ENCODE results near the gene D2HGDH. TPM values are rescaled to one million over a fixed set of nuclear protein-coding genes. Genes with fewer than 3 reads are reported as not detected.
"Not testable (repeated sequence)": the region's sequence is repeated elsewhere in the genome, so short reads cannot be mapped to it uniquely, and the experiment has no call there.

The D2HGDH gene
- total RNA-seq, 4 donors from 2014 or later = 37.7 to 160 (median 62.2) TPM

DNA sequence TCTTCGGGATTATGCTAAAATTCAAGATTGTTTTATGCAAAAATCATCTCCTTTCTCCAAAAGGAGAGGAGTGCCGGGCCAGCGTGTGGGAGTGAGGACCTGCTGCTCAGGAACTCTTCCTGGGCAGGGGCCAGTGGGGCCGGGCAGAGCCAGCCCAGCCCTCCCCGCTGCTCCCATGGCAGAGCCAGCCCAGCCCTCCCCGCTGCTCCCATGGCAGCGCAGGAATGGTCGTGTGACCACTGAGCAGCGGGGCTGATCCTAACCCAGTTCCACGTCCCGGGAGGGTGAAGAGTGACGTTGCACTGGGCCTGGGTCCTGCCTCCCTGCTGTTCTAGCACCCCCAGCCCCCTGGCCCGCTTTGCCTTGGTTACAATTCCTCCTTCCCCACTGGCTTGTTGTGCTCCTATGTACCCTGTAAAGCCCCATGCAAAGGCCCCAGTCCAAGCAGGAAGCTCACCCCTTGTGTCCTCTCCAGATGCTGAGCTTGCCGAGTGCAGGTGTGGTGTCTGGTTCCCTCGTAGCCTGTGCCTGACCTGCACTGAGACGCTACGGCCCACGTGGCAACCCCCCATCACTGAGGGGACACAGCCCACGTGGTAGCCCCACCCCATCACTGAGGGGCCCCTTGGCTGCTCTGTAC is 63.1 kb downstream of the D2HGDH start:
- H3K36me3 ChIP-seq = no peaks in the 10 kb centered on the region
- no peak overlapping the region for H3K27ac ChIP-seq
- peaks cover 4% of the 10 kb centered on the region for H3K27me3 ChIP-seq
- WGBS = 80% methylated on average over 15 of the region's 19 CpGs
- H3K4me3 ChIP-seq = no peak overlapping the region
- no peak for DNase-seq (ENCODE audit: low spot score in 2 of 2)
- no peaks in the 10 kb centered on the region for H3K9me3 ChIP-seq
- H3K4me1 ChIP-seq = no peaks in the 10 kb centered on the region
- TF ChIP-seq EP300 (IDR thresholded peaks at IDR 0.05) (no peak), POLR2AphosphoS5 (IDR thresholded peaks at IDR 0.05) (no peak), POLR2A (IDR thresholded peaks at IDR 0.05) (no peak)
- TF ChIP-seq, protein P1, sequence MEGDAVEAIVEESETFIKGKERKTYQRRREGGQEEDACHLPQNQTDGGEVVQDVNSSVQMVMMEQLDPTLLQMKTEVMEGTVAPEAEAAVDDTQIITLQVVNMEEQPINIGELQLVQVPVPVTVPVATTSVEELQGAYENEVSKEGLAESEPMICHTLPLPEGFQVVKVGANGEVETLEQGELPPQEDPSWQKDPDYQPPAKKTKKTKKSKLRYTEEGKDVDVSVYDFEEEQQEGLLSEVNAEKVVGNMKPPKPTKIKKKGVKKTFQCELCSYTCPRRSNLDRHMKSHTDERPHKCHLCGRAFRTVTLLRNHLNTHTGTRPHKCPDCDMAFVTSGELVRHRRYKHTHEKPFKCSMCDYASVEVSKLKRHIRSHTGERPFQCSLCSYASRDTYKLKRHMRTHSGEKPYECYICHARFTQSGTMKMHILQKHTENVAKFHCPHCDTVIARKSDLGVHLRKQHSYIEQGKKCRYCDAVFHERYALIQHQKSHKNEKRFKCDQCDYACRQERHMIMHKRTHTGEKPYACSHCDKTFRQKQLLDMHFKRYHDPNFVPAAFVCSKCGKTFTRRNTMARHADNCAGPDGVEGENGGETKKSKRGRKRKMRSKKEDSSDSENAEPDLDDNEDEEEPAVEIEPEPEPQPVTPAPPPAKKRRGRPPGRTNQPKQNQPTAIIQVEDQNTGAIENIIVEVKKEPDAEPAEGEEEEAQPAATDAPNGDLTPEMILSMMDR (IDR thresholded peaks at IDR 0.05) = no peak

DNA sequence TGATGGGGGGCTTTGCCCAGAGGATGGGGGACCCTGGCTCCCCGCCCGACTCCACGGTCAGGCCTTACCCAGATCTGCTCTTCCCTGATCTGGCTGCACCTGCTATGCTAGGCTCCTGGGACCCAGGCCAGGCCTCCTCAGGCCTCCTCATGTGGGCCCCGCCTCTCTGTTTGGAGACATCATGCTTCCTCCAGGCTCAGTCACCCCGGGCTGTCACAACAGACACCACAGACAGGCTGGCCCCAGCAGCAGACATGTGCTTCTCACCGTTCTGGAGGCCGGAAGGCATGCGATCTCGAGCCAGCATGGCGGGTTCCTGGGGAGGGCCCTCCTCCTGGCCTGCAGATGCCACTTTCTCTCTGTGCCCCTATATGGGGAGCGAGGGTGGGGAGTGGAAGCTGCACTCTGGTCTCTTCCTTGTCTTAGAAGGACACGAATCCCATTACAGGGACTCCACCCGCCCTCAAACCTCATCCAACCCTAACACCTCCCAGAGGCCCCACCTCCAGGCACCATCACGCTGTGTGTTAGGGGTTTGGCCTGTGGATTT is 63.7 kb downstream of the D2HGDH start:
- Histone ChIP-seq H3K27me3 (peaks cover 9% of the 10 kb centered on the region), H3K4me1 (peaks cover 5% of the 10 kb centered on the region), H3K9me3 (no peaks in the 10 kb centered on the region), H3K27ac (no peak overlapping the region), H3K4me3 (no peak overlapping the region), H3K36me3 (no peaks in the 10 kb centered on the region)
- no peak for DNase-seq (ENCODE audit: low spot score in 2 of 2)
- 68% methylated on average over 4 of the region's 14 CpGs for WGBS
- TF ChIP-seq POLR2A (IDR thresholded peaks at IDR 0.05) (no peak), EP300 (IDR thresholded peaks at IDR 0.05) (no peak), POLR2AphosphoS5 (IDR thresholded peaks at IDR 0.05) (no peak)
- TF ChIP-seq, protein P1 (IDR thresholded peaks at IDR 0.05) = no peak

DNA sequence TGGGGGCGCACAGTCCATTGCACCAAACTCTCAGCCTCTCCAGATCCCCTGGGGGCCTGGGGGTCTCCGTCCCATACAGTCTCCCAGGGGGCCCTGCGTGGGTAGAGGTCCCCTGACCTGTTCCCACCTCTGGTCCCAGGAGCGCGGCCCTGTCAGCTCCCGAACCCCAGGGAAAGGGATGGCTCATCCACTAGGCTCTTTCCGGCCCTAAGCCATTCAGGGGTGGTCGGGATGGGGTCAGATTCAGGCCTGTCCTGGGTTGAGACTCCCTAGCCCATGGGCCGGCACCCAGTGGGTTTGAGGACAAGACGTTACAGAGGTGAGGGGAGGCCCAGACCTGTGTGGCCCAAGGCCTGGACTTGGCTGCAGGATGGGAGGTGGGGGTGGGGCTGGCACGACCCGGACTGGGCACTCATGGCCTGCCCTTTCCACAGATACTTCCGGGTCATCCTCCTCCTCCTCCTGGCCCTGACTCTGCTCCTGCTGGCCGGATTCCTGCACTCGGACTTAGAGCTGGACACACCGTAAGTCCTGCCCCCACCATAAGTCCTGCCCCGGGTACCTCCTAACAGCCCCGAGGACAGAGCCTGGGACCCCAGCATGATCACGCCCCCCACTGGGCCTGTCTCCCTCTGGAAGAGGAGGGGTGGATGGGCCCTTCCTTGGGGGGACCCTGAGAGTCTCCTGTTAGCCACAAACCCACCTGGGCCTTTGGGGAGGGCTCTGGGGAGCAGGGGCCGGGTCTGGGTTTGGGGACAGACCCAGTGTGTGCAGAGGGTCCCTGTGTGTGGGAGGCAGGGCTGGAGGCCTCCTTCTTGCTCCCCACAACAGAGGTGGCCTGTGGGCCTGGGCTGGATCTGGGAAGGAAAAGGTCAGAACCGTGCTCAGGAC is 64.4 kb downstream of the D2HGDH start:
- 89% methylated on average over 17 of the region's 21 CpGs for WGBS
- H3K4me1 ChIP-seq = peaks cover 12% of the 10 kb centered on the region

DNA sequence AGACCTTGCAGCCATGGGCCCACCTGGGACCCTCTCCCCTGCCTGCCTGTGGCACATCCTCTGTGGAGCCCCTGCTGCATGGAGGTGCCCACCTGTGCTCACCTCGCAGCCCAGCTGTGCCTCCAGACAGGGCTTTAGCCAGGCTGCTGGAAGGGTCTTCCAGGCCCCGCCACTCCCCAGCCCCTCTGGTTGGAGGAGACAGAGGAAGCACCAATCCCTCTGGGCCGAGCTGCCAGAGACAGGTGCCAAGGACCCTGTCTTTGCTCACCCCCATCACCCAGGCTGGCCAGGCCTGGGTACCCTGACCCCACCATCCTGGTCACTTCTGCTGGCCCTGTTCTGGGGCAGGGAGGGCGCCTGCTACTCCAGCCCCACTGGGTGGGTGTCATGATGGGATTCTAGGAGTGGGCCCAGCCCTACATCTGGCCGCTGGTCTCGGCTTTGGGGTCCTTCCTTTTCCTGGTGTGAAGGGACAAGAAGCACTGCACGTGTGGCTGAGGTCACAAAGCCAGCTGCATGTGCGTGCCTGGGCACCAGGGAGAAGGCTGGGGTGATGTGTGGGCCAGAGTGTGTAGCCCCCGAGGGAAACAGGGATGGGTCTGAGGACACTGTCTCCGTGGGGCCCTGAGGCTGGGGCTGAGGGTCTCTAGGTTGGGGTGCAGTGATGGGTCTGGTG is 65.2 kb downstream of the D2HGDH start:
- Histone ChIP-seq H3K27ac (no peak overlapping the region), H3K36me3 (no peaks in the 10 kb centered on the region), H3K4me1 (peaks cover 20% of the 10 kb centered on the region), H3K4me3 (no peak overlapping the region), H3K27me3 (peaks cover 22% of the 10 kb centered on the region), H3K9me3 (no peaks in the 10 kb centered on the region)
- TF ChIP-seq, protein P1 (IDR thresholded peaks at IDR 0.05) = no peak
- TF ChIP-seq POLR2AphosphoS5 (IDR thresholded peaks at IDR 0.05) (no peak), POLR2A (IDR thresholded peaks at IDR 0.05) (no peak), EP300 (IDR thresholded peaks at IDR 0.05) (no peak)
- WGBS = 85% methylated on average over 7 of the region's 10 CpGs
- no peak for DNase-seq (ENCODE audit: low spot score in 2 of 2)

More for the DNA sequence above, 64.4 kb downstream of the D2HGDH start:
- H3K27ac ChIP-seq = no peak overlapping the region
- DNase-seq (ENCODE audit: low spot score in 2 of 2) = peak in 1 of 2 donors; percentile 59
- H3K27me3 ChIP-seq = peaks cover 14% of the 10 kb centered on the region
- H3K4me3 ChIP-seq = no peak overlapping the region
- no peaks in the 10 kb centered on the region for H3K36me3 ChIP-seq
- no peaks in the 10 kb centered on the region for H3K9me3 ChIP-seq
- TF ChIP-seq EP300 (IDR thresholded peaks at IDR 0.05) (no peak), POLR2AphosphoS5 (IDR thresholded peaks at IDR 0.05) (no peak), POLR2A (IDR thresholded peaks at IDR 0.05) (no peak)
- TF ChIP-seq, protein P1 (IDR thresholded peaks at IDR 0.05) = no peak

DNA sequence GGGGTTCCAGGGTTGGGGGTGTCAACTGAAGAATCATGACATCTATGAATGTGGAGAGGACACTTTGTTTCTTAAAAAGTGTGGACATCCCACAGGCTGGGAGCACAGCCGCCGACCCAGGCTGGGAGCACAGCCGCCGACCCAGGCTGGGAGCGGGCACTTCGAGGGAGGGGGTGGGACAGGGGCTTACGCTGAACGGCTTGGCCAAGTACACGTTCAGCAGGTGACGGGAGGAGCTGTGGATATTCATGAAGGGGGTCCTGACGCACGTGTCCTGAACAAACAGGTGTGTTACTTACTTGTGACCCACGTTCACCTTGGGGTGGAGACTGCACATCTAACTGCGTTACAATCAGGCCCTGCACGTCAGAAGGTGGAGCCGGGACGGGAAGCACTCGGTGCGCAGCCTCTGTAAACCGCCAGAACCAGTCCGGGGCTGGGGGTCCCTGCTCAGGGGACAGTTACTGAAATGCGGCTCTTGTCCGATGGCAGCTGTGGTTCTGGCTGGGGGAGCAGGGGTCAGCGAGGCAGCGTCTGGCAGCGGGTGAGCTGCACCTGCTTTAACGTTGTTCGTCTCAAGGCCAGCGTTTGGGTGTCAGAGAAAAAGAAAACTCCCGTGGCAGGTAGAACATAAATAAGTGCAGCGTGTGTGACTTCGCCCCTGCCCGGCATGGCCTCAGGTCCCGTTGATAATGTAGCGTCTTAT is 65.9 kb downstream of the D2HGDH start:
- peaks cover 23% of the 10 kb centered on the region for H3K4me1 ChIP-seq
- H3K27me3 ChIP-seq = peaks cover 25% of the 10 kb centered on the region
- H3K4me3 ChIP-seq; H3K27ac ChIP-seq; DNase-seq (ENCODE audit: low spot score in 2 of 2); H3K36me3 ChIP-seq; H3K9me3 ChIP-seq: not testable (repeated sequence)
- 69% methylated on average over 35 of the region's 35 CpGs for WGBS

All from suprapubic skin (tissue), 4 donors.